Placental epithelial cell (primary cell): ENCODE measurements around the gene ANGEL2. TPM values are rescaled to one million over a fixed set of nuclear protein-coding genes. Genes with fewer than 3 reads are reported as not detected.

Experiments
- total RNA-seq: library from RNA; depleted of rRNA; stranded (reverse); fragments of >200 nt; gene quantifications from 2 replicates; pipeline ENCODE4 v1.2.3, GENCODE V29; 2012

Gene ANGEL2, protein sequence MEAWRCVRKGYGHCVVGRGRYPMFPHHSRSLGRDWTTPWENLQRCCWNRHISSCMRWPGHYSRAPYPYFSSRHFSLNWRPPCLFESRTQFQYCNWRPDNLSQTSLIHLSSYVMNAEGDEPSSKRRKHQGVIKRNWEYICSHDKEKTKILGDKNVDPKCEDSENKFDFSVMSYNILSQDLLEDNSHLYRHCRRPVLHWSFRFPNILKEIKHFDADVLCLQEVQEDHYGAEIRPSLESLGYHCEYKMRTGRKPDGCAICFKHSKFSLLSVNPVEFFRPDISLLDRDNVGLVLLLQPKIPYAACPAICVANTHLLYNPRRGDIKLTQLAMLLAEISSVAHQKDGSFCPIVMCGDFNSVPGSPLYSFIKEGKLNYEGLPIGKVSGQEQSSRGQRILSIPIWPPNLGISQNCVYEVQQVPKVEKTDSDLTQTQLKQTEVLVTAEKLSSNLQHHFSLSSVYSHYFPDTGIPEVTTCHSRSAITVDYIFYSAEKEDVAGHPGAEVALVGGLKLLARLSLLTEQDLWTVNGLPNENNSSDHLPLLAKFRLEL
- 37.3 and 42.4 TPM in 2 replicates for total RNA-seq

DNA sequence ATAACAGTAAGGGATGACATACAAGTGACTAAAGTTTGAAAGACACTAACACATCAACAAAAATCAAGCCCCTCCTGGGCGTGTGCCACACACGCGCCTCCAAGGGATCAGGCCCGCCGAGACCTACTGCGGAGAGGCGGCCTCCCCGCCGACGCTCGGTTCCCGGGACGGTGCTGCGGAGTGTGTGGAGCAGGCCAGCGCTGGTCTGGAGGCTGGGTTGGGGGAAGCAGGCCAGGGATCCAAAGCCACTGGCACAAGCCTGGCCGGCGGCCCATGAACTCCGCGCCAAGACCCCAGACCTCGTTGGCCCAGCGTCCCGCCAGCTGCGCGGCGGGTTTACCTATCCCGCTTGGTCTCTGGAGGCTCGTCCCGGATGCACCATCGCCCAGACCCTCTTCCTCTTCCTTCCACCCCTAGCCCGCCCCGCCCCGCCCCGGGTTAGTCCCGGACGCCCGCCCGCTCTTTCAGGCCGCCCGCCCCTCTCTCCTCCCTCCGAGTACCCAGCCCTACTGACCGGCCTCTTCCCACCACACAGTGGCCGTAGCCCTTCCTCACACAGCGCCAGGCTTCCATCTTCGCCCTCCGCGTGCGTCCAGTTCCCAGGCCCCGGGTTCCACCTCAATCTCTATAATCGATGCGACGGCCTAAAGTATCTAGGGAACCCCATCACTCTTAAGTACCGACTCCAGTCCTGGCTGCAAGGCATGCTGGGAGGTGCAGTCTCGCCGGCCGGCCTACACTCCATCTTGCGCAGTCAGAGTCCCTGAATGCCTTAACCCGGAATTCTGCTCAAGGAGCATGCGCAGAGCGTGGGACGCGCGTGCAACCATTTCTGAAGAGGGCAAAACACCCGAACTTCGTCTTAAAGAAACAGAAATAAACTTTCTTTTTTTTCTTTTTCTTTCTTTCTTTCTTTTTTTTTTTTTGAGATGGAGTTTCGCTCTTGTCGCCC is at the start of gene ANGEL2:
Gene ANGEL2 (minus strand): TSS at position 769 of the 952 bp plus-strand sequence. CDS start 196 bp downstream, at position 573.

DNA sequence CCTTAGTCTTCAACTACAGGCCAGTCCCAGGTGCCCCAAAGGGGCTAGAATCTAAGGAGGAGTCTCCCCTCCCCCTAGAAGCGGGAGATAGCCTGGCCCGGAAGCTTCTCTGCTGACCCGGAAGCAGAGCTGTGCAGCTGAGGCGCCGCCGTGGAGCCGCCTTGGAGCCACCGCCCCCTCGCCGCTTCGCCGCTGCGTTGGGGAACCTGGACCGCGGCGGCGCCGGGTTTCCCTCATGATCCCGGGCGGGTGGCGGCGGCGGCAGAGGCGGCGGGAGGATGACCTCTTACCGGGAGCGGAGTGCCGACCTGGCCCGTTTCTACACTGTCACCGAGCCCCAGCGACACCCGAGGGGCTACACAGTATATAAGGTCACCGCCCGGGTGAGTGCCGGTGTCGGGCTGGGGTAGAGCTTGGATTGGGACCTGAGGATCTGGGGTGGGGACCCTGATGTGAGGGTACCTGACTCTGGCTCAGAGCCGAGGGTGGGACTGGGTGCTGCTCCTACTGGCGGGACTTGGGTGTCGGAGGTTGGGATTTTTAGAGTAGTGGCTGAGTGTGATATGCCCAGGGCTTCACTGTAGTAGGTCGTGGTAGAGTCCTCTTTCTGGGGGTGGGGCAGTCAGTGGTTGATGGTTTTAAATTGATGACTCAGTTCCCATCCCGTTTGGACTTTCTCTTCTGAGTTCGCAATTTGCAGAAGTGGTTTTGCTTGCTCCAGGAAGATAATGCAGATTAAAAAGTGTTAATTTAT is 35.6 kb upstream of the ANGEL2 start, which contains the start of gene RPS6KC1:
Gene RPS6KC1 (plus strand): TSS at position 115 of the 754 bp plus-strand sequence. CDS start 164 bp downstream, at position 279.

DNA sequence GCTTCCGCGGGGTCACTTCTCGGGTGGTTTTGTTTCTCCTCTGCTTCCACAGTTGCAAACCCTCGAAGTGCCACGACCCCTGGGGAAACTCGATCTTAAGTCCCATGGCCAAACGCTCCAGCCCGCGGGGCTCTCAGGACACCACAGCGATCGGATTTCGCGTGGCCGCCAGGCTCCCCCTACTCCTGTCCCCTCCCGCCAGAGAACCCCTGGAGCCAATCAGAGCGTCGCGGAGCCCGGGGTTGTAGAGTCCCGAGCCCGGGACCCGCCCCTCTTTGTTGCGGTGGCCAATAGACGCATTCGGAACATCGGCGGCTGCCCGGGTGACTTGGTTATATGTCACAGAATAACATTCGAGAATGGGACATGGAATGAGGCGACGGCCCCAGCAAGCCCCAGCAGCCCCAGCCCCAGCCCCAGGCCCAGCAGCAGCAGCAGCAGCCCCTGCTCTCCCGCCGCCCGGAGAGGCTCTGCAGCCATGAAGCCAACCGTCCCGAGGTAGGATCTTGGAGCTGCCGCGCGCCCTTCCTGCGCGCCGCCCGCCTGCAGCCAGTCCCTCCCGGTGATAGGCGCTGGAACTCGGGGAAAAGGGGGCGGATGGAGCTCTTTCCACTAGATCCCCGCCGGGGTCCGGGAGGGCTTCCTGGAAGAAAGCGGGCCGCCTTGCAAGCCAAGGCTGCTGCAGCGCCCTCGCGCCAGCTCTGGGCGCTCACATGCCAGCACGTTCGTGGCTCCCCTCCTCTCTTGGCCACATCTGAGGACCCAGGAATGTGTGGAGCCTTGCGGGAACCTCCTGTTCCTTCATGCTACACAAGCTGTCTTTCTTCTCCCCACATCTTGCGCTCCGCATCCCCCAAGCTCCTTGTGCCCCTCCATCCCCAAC is 65.2 kb downstream of the ANGEL2 start, which contains the start of gene VASH2:
Gene VASH2 (plus strand): TSS at position 299 of the 883 bp plus-strand sequence. CDS start 1,002 bp downstream, outside the sequence.

Other genes with a start within 250 kb of the ANGEL2 start
- gene NSL1, start 224.1 kb downstream of the ANGEL2 start, total RNA-seq, result 29.1 and 29.9 TPM in 2 replicates
- gene TATDN3, start 224.0 kb downstream of the ANGEL2 start, total RNA-seq, result 6.0 and 8.2 TPM in 2 replicates
- gene SPATA45, start 168.2 kb downstream of the ANGEL2 start, total RNA-seq, result not detected in 2 replicates
- 6.2 and 9.0 TPM in 2 replicates for gene FLVCR1, start 157.6 kb downstream of the ANGEL2 start, total RNA-seq
- gene VASH2, start 65.3 kb downstream of the ANGEL2 start, total RNA-seq, result 0.22 and 1.6 TPM in 2 replicates
- 23.1 and 24.3 TPM in 2 replicates for gene RPS6KC1, start 35.4 kb upstream of the ANGEL2 start, total RNA-seq